ENCODE results near the gene ABCG5.

ABCG5 gene

DNA sequence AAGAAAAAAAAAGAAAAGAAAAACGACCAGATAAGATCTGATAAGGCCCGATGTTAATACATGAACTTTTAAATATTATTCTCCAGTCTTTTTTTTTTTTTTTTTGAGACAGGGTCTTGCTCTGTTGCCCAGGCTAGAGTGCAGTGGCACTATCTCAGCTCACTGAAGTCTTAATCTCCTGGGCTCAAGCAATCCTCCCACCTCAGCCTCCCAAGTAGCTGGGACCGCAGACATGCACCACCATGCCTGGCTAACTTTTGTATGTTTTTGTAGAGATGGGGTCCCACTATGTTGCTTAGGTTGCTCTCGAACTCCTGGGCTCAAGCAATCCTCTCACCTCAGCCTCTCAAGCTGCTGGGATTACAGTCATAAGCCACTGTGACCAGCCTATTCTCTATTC lies 1.6 kb downstream of the ABCG5 start:
- Histone ChIP-seq H3K9ac (ENCODE audit: low read length) (no peak overlapping the region), H3K4me1 (ENCODE audit: low read length) (no peaks in the 10 kb centered on the region), H4K20me1 (ENCODE audit: insufficient read depth, low read length) (no peaks in the 10 kb centered on the region), H3K9me3 (replicated peaks; ENCODE audit: insufficient read depth, low read length) (no peaks in the 10 kb centered on the region), H3F3A (ENCODE audit: insufficient read depth, low read length) (no peaks in the 10 kb centered on the region), H3K27ac (ENCODE audit: low read length) (no peak overlapping the region), H3K4me2 (ENCODE audit: low read depth, low read length) (no peak overlapping the region), H2AFZ (ENCODE audit: low read length) (no peak overlapping the region), H3K4me3 (ENCODE audit: low read length) (no peak overlapping the region), H3K9me2 (replicated peaks; ENCODE audit: insufficient read depth, low read length) (no peaks in the 10 kb centered on the region), H3K27me3 (replicated peaks; ENCODE audit: insufficient read depth, low read length) (no peaks in the 10 kb centered on the region), H3K36me3 (replicated peaks; ENCODE audit: insufficient read depth, low read length) (no peaks in the 10 kb centered on the region), H3K79me2 (ENCODE audit: low read length) (no peaks in the 10 kb centered on the region)
- DNase-seq, result no peak
- TF ChIP-seq EZH2phosphoT487 (IDR thresholded peaks at IDR 0.05; ENCODE audit: low read length), result no peak
- TF ChIP-seq EZH2 (optimal IDR thresholded peaks at IDR 0.05; ENCODE audit: low read depth, low read length), result no peak
- TF ChIP-seq, protein P1, sequence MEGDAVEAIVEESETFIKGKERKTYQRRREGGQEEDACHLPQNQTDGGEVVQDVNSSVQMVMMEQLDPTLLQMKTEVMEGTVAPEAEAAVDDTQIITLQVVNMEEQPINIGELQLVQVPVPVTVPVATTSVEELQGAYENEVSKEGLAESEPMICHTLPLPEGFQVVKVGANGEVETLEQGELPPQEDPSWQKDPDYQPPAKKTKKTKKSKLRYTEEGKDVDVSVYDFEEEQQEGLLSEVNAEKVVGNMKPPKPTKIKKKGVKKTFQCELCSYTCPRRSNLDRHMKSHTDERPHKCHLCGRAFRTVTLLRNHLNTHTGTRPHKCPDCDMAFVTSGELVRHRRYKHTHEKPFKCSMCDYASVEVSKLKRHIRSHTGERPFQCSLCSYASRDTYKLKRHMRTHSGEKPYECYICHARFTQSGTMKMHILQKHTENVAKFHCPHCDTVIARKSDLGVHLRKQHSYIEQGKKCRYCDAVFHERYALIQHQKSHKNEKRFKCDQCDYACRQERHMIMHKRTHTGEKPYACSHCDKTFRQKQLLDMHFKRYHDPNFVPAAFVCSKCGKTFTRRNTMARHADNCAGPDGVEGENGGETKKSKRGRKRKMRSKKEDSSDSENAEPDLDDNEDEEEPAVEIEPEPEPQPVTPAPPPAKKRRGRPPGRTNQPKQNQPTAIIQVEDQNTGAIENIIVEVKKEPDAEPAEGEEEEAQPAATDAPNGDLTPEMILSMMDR (IDR thresholded peaks at IDR 0.05; ENCODE audit: low read length), result no peak

DNA sequence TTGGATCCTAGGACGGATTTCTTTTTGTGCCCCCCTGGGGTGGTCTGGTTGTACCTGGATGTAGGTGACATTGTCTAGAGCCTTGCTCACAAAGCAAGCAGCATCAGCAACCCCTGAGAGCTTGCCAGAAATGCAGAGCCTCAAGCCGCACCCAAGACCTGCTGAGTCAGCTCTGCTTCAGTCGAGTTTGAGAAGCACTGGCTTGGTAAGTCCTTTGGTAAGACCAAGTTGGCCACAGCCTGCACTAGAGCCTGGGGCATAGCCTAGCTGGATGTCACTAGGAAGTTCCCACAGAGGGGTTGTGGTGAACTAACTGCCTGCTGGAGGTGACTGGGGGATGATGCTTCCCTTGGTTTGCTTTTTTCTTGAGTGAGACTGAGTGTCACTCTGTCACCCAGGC lies 6.2 kb downstream of the ABCG5 start:
- Histone ChIP-seq H3K36me3 (replicated peaks; ENCODE audit: insufficient read depth, low read length) (no peaks in the 10 kb centered on the region), H3K27ac (ENCODE audit: low read length) (no peak overlapping the region), H3F3A (ENCODE audit: insufficient read depth, low read length) (no peaks in the 10 kb centered on the region), H3K4me1 (ENCODE audit: low read length) (no peaks in the 10 kb centered on the region), H3K9me2 (replicated peaks; ENCODE audit: insufficient read depth, low read length) (no peaks in the 10 kb centered on the region), H3K4me2 (ENCODE audit: low read depth, low read length) (no peak overlapping the region), H3K27me3 (replicated peaks; ENCODE audit: insufficient read depth, low read length) (no peaks in the 10 kb centered on the region), H4K20me1 (ENCODE audit: insufficient read depth, low read length) (no peaks in the 10 kb centered on the region), H3K4me3 (ENCODE audit: low read length) (no peak overlapping the region), H2AFZ (ENCODE audit: low read length) (no peak overlapping the region), H3K9ac (ENCODE audit: low read length) (no peak overlapping the region), H3K9me3 (replicated peaks; ENCODE audit: insufficient read depth, low read length) (no peaks in the 10 kb centered on the region), H3K79me2 (ENCODE audit: low read length) (no peaks in the 10 kb centered on the region)
- TF ChIP-seq EZH2phosphoT487 (IDR thresholded peaks at IDR 0.05; ENCODE audit: low read length), result no peak
- TF ChIP-seq, protein P1 (IDR thresholded peaks at IDR 0.05; ENCODE audit: low read length), result no peak
- no peak for TF ChIP-seq EZH2 (optimal IDR thresholded peaks at IDR 0.05; ENCODE audit: low read depth, low read length)
- DNase-seq, result no peak

DNA sequence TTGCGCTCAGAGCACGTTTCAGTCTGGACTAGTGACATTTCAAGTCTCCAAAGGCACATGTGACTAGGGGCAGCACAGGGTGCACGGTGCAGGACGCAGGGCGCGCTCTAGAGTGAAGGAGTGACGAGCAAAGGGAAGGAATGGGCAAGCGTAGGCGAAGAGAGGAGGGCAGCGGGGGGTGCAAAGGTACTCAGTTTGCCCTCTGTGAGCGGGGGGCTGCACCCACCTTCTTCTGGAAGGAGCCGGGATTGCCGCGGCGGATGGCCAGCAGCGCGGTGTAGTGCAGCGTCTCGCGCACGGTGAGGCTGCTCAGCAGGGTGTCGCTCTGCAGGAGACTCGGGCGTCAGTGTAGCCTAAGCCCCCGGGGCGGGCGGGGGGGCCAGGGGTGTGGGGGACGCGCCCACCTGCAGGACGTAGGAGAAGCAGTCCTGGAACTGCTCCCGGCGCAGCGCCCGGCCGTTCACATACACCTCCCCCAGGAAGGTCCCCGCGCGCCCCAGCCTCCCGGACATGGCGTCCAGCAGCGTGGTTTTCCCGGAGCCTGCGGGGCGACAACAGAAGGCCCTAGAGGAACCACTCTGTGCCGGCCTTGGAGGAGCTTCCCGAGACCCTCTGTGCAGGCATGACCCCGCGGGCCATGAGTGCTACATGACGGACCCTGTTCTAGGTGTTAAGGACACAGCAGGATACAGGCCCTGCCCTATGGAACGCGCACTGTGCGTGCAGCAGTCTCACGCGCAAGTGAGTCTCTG lies 6.9 kb downstream of the ABCG5 start:
- H3K4me3 ChIP-seq (ENCODE audit: low read length), result no peak overlapping the region
- no peaks in the 10 kb centered on the region for H3F3A ChIP-seq (ENCODE audit: insufficient read depth, low read length)
- H3K36me3 ChIP-seq (replicated peaks; ENCODE audit: insufficient read depth, low read length), result no peaks in the 10 kb centered on the region
- no peak overlapping the region for H3K9ac ChIP-seq (ENCODE audit: low read length)
- no peak overlapping the region for H3K4me2 ChIP-seq (ENCODE audit: low read depth, low read length)
- H4K20me1 ChIP-seq (ENCODE audit: insufficient read depth, low read length), result no peaks in the 10 kb centered on the region
- no peaks in the 10 kb centered on the region for H3K4me1 ChIP-seq (ENCODE audit: low read length)
- no peak overlapping the region for H3K27ac ChIP-seq (ENCODE audit: low read length)
- H2AFZ ChIP-seq (ENCODE audit: low read length), result no peak overlapping the region
- no peaks in the 10 kb centered on the region for H3K27me3 ChIP-seq (replicated peaks; ENCODE audit: insufficient read depth, low read length)
- no peak for TF ChIP-seq EZH2phosphoT487 (IDR thresholded peaks at IDR 0.05; ENCODE audit: low read length)
- TF ChIP-seq, protein P1 (IDR thresholded peaks at IDR 0.05; ENCODE audit: low read length), result no peak
- no peak for TF ChIP-seq EZH2 (optimal IDR thresholded peaks at IDR 0.05; ENCODE audit: low read depth, low read length)
- no peaks in the 10 kb centered on the region for H3K79me2 ChIP-seq (ENCODE audit: low read length)
- no peaks in the 10 kb centered on the region for H3K9me3 ChIP-seq (replicated peaks; ENCODE audit: insufficient read depth, low read length)
- H3K9me2 ChIP-seq (replicated peaks; ENCODE audit: insufficient read depth, low read length), result no peaks in the 10 kb centered on the region
- DNase-seq, result no peak

Data from MM.1S (cell line).